GM13977 (cell line): Measurements from ENCODE around the gene KIAA1614.
A peak's percentile ranks its signal among the peaks of the same experiment; 100 is the strongest.

Experiments used
- DNase-seq: peaks from one replicate; pipeline ENCODE4 v3.0.0; 2012; ENCODE audit warnings: low spot score
- in situ Hi-C: fragments of 300-500 bp; cut with MboI; formaldehyde crosslinking; loops from one replicate; pipeline ENCODE4 v1.12.0; 2022; ENCODE audit warnings: low sequenced_read_pairs, low pct_unique_long_range_greater_than_20kb, mixed read lengths, inconsistent platforms; ENCODE audit not compliant: unreplicated experiment
- TF ChIP-seq, protein P1 (sequence below): IDR thresholded peaks from 2 replicates; pipeline ENCODE4 v1.5.1; 2012; ENCODE audit warnings: mild to moderate bottlenecking, control low read depth; ENCODE audit not compliant: insufficient read depth; ENCODE audit errors: extremely low read depth, missing control alignments

Gene KIAA1614, protein sequence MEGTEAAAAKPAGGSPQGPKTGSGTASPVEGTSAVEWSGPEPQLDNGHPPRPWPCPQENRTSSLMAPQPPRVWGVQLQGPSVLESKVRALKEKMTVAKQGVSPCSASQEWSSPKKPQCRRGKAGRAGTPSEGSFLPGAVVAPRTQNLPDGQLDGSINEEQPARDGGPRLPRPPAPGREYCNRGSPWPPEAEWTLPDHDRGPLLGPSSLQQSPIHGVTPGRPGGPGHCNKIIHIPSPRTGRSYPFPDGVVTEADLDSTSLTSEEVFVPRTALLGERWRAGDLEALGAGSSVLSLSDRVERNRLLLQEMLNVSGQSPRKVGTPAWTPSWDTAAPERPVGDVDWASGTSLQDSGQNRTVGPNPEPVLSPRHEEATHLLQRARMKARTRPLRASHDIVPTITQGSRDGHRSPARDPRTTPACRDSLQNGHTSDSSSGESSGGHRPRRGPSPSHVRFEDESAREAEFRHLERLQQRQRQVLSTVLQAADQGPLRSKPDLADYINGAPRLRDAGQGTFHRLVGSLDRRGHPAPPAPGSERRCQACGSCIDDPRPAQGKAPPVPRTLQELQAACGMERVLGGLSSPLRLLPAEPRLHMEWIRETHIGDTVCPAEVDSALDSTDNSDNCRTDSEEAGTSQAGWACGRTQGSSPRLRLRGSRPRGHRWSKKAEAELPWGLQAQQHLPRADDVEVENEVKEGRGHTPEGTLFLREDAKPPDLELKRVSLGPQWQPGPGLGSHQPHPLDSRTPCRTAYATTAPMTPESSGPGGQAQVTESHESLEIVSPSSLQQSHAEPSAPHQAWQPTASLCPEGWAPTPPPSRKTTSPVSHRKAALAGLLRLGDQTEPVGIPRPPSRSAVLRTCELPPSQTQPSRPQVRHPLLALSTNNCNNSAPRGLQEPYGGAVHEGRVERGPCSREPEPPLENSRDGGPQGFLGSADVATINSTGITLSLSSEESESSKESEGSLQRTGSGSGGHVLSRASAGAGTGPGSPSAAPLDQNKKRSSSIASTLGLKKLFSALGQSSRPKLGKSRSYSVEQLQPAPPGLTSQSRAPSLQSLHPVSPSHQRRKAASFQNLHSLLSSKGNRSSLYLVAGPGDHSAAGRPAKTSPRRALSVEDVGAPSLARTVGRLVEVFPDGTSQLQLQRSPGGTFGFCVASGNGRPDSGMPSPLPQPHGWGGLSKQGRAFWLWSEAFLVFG

DNA sequence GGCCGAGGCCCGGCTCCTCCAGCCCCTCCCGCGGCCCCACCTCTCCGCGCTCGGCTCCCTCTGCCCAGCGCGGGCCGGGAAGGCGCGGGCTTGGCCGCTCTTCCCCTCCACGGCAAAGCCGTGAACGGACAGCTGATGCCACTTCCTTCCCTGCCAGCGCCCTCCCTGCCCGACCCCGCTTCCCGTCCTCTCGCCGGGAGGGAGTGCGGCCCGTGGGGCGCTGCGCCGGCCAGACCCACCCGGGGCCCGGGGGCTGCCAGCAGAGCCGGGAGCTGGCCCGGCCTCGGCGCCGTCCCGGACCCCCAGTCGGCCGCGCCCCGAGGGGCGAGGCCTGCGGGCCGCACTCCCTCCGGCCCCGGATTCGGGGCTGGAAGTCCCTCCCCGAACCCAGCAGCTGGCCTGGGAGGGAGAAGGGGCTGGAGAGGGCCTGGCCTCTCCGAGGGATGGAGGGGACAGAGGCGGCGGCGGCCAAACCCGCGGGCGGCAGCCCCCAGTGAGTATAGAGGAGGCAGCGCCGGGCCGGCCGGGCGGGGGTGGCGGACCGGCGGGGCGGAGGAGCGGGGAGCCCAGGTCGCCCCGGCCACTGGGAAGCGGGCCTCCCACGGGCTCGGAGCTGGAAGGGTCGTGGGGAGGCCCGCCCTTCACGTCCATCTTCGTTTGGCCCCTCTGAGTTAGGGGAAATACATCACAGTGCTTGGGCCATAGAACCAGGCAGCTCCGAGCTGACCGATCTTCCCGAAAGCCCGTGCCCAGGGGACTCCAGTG lies at the start of gene KIAA1614:
Gene KIAA1614, plus strand, starts transcription at position 97 of the 765 bp plus-strand sequence. Its CDS starts 347 bp downstream, at position 444.
- peak; percentile 53 for DNase-seq
- TF ChIP-seq, protein P1, sequence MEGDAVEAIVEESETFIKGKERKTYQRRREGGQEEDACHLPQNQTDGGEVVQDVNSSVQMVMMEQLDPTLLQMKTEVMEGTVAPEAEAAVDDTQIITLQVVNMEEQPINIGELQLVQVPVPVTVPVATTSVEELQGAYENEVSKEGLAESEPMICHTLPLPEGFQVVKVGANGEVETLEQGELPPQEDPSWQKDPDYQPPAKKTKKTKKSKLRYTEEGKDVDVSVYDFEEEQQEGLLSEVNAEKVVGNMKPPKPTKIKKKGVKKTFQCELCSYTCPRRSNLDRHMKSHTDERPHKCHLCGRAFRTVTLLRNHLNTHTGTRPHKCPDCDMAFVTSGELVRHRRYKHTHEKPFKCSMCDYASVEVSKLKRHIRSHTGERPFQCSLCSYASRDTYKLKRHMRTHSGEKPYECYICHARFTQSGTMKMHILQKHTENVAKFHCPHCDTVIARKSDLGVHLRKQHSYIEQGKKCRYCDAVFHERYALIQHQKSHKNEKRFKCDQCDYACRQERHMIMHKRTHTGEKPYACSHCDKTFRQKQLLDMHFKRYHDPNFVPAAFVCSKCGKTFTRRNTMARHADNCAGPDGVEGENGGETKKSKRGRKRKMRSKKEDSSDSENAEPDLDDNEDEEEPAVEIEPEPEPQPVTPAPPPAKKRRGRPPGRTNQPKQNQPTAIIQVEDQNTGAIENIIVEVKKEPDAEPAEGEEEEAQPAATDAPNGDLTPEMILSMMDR, result no peak

DNA sequence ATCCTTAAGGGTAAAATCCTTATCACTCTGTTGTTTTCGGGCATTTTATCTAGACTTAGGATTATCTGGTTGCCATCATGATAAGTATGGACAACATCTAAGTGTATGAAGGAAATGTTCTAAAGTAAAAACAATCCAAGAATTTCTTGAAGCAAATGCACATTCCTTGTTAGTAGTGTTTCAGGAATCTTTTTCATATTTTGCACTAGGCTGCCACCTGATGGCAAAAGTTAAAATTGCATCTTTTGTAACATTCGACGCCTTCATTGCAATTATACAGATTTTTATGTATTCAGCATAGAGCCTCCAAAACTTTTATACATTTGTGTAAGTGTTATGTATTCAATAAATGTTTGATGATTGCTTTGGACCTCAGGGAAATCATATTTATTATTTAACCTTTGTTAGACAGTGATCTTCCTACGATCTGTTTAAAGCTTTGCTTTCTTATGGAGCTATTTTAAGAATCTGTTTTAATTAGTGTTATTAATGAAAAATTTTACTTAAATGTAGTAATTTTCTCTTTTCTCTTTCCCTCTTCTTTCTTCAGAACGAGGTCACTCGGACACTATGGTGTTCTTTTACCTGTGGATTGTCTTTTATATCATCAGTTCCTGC lies 49.4 kb upstream of the KIAA1614 start:
- in situ Hi-C loops, result no loop called here
- TF ChIP-seq, protein P1, result peak; percentile 70

More for the DNA sequence above, at the start of gene KIAA1614:
- in situ Hi-C loops, result no loop called here

DNA sequence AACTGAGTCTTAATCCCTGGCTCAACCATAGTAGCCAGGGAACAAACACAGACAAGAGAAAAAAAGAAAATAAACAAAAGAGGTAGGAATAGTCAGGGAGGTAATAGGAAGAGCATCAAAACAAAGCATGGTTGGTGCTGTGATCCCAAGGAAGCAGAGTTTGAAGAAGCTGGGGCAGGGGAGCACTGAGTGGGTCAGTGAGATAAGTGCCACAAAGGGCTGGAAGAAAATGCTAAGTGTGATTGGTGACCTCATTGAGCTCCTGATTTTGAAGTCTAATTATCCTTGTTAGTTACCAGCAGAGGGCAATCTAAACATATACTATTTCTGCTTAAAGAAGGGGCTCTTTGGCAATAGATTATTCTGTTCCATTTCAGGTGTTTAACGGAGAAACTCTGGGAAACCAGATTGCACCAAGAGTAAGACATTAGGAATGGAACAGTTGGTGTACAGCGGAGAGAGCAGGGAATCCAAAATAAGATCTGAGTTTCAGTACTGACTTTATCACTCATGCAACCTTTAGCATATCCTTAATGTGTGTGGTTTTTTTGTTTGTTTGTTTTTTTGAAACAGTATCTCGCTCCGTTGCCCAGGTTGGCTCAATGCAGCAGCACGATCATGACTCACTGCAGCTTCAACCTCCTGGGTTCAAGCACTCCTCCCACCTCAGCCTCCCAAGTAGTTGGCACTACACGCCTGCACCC lies 30.7 kb upstream of the KIAA1614 start:
- in situ Hi-C loops, result loop anchor here (5.0 kb wide), 1 partner anchor 285 kb away; no protein-coding TSS in a partner anchor
- DNase-seq, result peak; percentile 67
- TF ChIP-seq, protein P1, result peak; percentile 48

More for the DNA sequence above, 49.4 kb upstream of the KIAA1614 start:
- no peak for DNase-seq

DNA sequence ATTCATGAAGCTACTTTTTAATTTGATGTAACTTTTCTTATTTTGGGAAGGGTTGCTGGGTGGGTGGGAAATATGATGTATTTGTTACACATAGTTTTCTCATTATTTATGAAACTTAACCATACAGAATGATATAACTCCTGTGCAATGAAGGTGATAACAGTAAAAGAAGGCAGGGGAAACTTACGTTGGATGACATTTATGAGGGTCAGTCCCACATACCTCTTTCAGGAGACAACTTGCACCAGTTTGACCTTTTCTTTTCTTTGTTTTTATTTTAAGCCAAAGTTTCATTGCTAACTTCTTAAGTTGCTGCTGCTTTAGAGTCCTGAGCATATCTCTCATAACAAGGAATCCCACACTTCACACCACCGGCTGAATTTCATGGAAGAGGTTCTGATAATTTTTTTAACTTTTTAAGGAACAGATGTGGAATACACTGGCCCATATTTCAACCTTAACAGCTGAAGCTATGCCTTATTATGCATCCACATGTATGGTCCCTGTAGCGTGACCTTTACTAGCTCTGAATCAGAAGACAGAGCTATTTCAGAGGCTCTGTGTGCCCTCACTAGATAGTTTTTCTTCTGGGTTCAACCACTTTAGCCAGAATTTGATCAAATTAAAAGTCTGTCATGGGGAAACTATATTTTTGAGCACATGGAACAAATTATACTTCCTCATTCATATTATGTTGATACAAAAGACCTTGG lies 28.0 kb upstream of the KIAA1614 start:
- in situ Hi-C loops, result loop anchor here (5.0 kb wide), 1 partner anchor 283 kb away; no protein-coding TSS in a partner anchor
- TF ChIP-seq, protein P1, result no peak
- DNase-seq, result no peak

DNA sequence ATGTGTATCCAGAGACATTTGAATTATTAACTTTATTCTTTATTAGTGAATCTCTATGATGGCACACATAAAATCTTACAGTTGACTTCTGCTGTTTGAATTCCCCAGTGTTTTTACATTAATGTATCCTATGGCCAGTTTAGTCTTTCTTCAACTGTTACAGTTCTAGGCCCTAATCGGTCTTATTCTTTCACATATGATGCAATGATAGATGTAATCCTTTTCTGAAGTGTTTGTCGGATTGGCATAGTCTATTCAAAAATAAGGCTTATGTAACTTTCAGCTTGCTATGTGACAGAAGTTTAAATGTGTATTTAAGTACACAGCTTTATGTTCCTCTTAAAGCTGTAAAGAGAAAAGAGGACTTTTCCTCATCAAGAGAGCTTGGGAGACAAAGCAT lies 26.4 kb upstream of the KIAA1614 start:
- in situ Hi-C loops, result no loop called here
- TF ChIP-seq, protein P1, result no peak
- no peak for DNase-seq
